ENCODE results near the gene ACVR1. TPM values are rescaled to one million over a fixed set of nuclear protein-coding genes. Genes with fewer than 3 reads are reported as not detected.

ACVR1 gene
- total and polyA plus RNA-seq, 9 of the 15 experiments (the other 6 are each of a cell fraction or from before 2014, with no cell fraction given), result 3.8 to 14.3 (median 6.9) TPM

- TF ChIP-seq ZBTB33 (CRISPR knock-in tag; IDR thresholded peaks at IDR 0.05) (no peak), MLLT1 (IDR thresholded peaks at IDR 0.05) (peak; percentile 16 to 74; a peak in 1 of 4 replicates), RBM39 (optimal IDR thresholded peaks at IDR 0.05; ENCODE audit: low read depth, low read length) (no peak), ETS2 (tag; IDR thresholded peaks at IDR 0.05; ENCODE audit: borderline replicate concordance, poor library complexity, severe bottlenecking) (no peak), ZKSCAN8 (CRISPR knock-in tag; IDR thresholded peaks at IDR 0.05) (no peak), KAT8 (IDR thresholded peaks at IDR 0.05; ENCODE audit: low read depth) (no peak), HDGF (IDR thresholded peaks at IDR 0.05) (no peak), NCOA1 (IDR thresholded peaks at IDR 0.05; ENCODE audit: low read depth) (peak; percentile 43; the same call in 1 of the 2 replicates), CBFB (CRISPR knock-in tag; IDR thresholded peaks at IDR 0.05) (no peak), ARID2 (IDR thresholded peaks at IDR 0.05) (no peak), HNRNPUL1 (IDR thresholded peaks at IDR 0.05; ENCODE audit: low read length) (no peak), MAFG (tag; conservative IDR thresholded peaks at IDR 0.05) (no peak), SMARCB1 (IDR thresholded peaks at IDR 0.05; ENCODE audit: insufficient read length, low read depth) (no peak), DIDO1 (tag; IDR thresholded peaks at IDR 0.05; ENCODE audit: low read depth) (no peak), ZNF347 (CRISPR knock-in tag; IDR thresholded peaks at IDR 0.05; ENCODE audit: low read depth) (no peak), GTF2B (IDR thresholded peaks at IDR 0.05; ENCODE audit: extremely low read depth, insufficient read length) (no peak), ZNF592 (IDR thresholded peaks at IDR 0.05) (peak; percentile 64; the same call in 1 of the 2 replicates), BRCA1 (IDR thresholded peaks at IDR 0.05) (no peak), BRCA1 (CRISPR knock-in tag; IDR thresholded peaks at IDR 0.05) (no peak)
These were observed at the start of gene ACVR1 (continued) for GRCh38 chr2:157876066-157876785.

Data from K562 (cell line).